Measurements from ENCODE around the gene THAP3. TPM values are rescaled to one million over a fixed set of nuclear protein-coding genes. Genes with fewer than 3 reads are reported as not detected.

Gene THAP3
- total RNA-seq, 2 experiments from 2014 or later: 23.7 to 24.1 TPM

GRCh38 chr1:6584126-6585080, 40.3 kb upstream of the THAP3 start:
- no peak for DNase-seq
- Mint-ChIP-seq H3K27me3 (no peaks in the 10 kb centered on the region), H3K4me3 (no peak overlapping the region), H3K9me3 (no peaks in the 10 kb centered on the region), H3K27ac (no peak overlapping the region), H3K4me1 (peaks cover 39% of the 10 kb centered on the region), H3K36me3 (ENCODE audit: low read depth) (peaks cover 13% of the 10 kb centered on the region)
- POLR2A ChIA-PET: no interaction called here
- CTCF ChIA-PET: interaction anchor here (0.6 to 1.1 kb wide), 2 partner anchors 19 to 94 kb away, joined by 5 read pairs; no protein-coding TSS in a partner anchor

GRCh38 chr1:6585081-6585722, 39.5 kb upstream of the THAP3 start:
- ChIA-PET CTCF (no interaction called here), POLR2A (interaction anchor here (1.2 kb wide), 1 partner anchor 18 kb away, joined by 5 read pairs; the partner anchor contains the start of gene KLHL21)
- H3K4me1 Mint-ChIP-seq: peaks cover 34% of the 10 kb centered on the region
- no peak for DNase-seq
- no peak overlapping the region for H3K27ac Mint-ChIP-seq
- no peaks in the 10 kb centered on the region for H3K27me3 Mint-ChIP-seq
- no peak overlapping the region for H3K4me3 Mint-ChIP-seq
- H3K36me3 Mint-ChIP-seq (ENCODE audit: low read depth): peaks cover 18% of the 10 kb centered on the region
- H3K9me3 Mint-ChIP-seq: no peaks in the 10 kb centered on the region

GRCh38 chr1:6585841-6586240, 38.8 kb upstream of the THAP3 start:
- ChIA-PET CTCF (no interaction called here), POLR2A (interaction anchor here (1.2 to 1.8 kb wide), 2 partner anchors 14 to 17 kb away, joined by 4 to 5 read pairs; partner anchors contain the start of gene KLHL21)
- DNase-seq: no peak
- Mint-ChIP-seq H3K27me3 (no peaks in the 10 kb centered on the region), H3K4me3 (no peak overlapping the region), H3K27ac (no peak overlapping the region), H3K4me1 (peaks cover 29% of the 10 kb centered on the region), H3K36me3 (ENCODE audit: low read depth) (peaks cover 20% of the 10 kb centered on the region), H3K9me3 (no peaks in the 10 kb centered on the region)

- peaks cover 29% of the 10 kb centered on the region for H3K4me1 Mint-ChIP-seq
- no peaks in the 10 kb centered on the region for H3K9me3 Mint-ChIP-seq
- H3K27me3 Mint-ChIP-seq: no peaks in the 10 kb centered on the region
- no peak overlapping the region for H3K27ac Mint-ChIP-seq
- DNase-seq: no peak
- ChIA-PET POLR2A (interaction anchor here (1.2 to 1.8 kb wide), 2 partner anchors 14 to 17 kb away, joined by 4 to 5 read pairs; partner anchors contain the start of gene KLHL21), CTCF (no interaction called here)
- H3K36me3 Mint-ChIP-seq (ENCODE audit: low read depth): peaks cover 20% of the 10 kb centered on the region
- no peak overlapping the region for H3K4me3 Mint-ChIP-seq
These were observed 38.3 kb upstream of the THAP3 start for GRCh38 chr1:6586404-6586816.

GRCh38 chr1:6587261-6588005, 37.2 kb upstream of the THAP3 start:
- H3K9me3 Mint-ChIP-seq: no peaks in the 10 kb centered on the region
- ChIA-PET POLR2A (interaction anchor here (1.0 to 1.8 kb wide), 2 partner anchors 13 to 52 kb away, joined by 3 to 4 read pairs; no protein-coding TSS in a partner anchor), CTCF (interaction anchor here (0.6 kb wide), 1 partner anchor 67 kb away, joined by 5 read pairs; no protein-coding TSS in a partner anchor)
- H3K4me1 Mint-ChIP-seq: peaks cover 28% of the 10 kb centered on the region
- peak overlapping the region; percentile 19 for H3K27ac Mint-ChIP-seq
- no peak for DNase-seq
- no peak overlapping the region for H3K4me3 Mint-ChIP-seq
- H3K36me3 Mint-ChIP-seq (ENCODE audit: low read depth): peaks cover 21% of the 10 kb centered on the region
- H3K27me3 Mint-ChIP-seq: no peaks in the 10 kb centered on the region

GRCh38 chr1:6588128-6588892, 36.4 kb upstream of the THAP3 start:
- Mint-ChIP-seq H3K36me3 (ENCODE audit: low read depth) (peaks cover 22% of the 10 kb centered on the region), H3K27ac (no peak overlapping the region), H3K9me3 (no peaks in the 10 kb centered on the region), H3K4me1 (peaks cover 29% of the 10 kb centered on the region), H3K4me3 (no peak overlapping the region), H3K27me3 (no peaks in the 10 kb centered on the region)
- POLR2A ChIA-PET: interaction anchor here (1.1 to 2.4 kb wide), 4 partner anchors 8 to 13 kb away, joined by 4 to 10 read pairs (median 6); partner anchors contain the start of gene ZBTB48
- CTCF ChIA-PET: no interaction called here
- DNase-seq: no peak

GRCh38 chr1:6588893-6589520, 35.7 kb upstream of the THAP3 start:
- H3K27ac Mint-ChIP-seq: no peak overlapping the region
- peaks cover 25% of the 10 kb centered on the region for H3K36me3 Mint-ChIP-seq (ENCODE audit: low read depth)
- DNase-seq: no peak
- no peak overlapping the region for H3K4me3 Mint-ChIP-seq
- no peaks in the 10 kb centered on the region for H3K9me3 Mint-ChIP-seq
- ChIA-PET POLR2A (interaction anchor here (1.1 to 2.4 kb wide), 4 partner anchors 9 to 13 kb away, joined by 4 to 10 read pairs (median 6); partner anchors contain the start of gene ZBTB48), CTCF (interaction anchor here (0.9 kb wide), 1 partner anchor 11 kb away, joined by 4 read pairs; no protein-coding TSS in a partner anchor)
- H3K4me1 Mint-ChIP-seq: peaks cover 32% of the 10 kb centered on the region
- no peaks in the 10 kb centered on the region for H3K27me3 Mint-ChIP-seq

GRCh38 chr1:6590046-6590445, 34.6 kb upstream of the THAP3 start:
- no peak for DNase-seq
- H3K27me3 Mint-ChIP-seq: no peaks in the 10 kb centered on the region
- ChIA-PET POLR2A (interaction anchor here (1.4 to 2.4 kb wide), 3 partner anchors 10 to 12 kb away, joined by 6 to 10 read pairs (median 7); partner anchors contain the start of gene ZBTB48), CTCF (interaction anchor here (0.9 kb wide), 1 partner anchor 10 kb away, joined by 4 read pairs; no protein-coding TSS in a partner anchor)
- H3K9me3 Mint-ChIP-seq: no peaks in the 10 kb centered on the region
- peak overlapping the region; percentile 31 for H3K27ac Mint-ChIP-seq
- peaks cover 23% of the 10 kb centered on the region for H3K4me1 Mint-ChIP-seq
- no peak overlapping the region for H3K4me3 Mint-ChIP-seq
- peaks cover 34% of the 10 kb centered on the region for H3K36me3 Mint-ChIP-seq (ENCODE audit: low read depth)

GRCh38 chr1:6591222-6591621, 33.4 kb upstream of the THAP3 start:
- H3K27ac Mint-ChIP-seq: peak overlapping the region; percentile 16

GRCh38 chr1:6591644-6592043, 33.0 kb upstream of the THAP3 start:
- no peaks in the 10 kb centered on the region for H3K27me3 Mint-ChIP-seq
- peaks cover 49% of the 10 kb centered on the region for H3K36me3 Mint-ChIP-seq (ENCODE audit: low read depth)
- no peaks in the 10 kb centered on the region for H3K9me3 Mint-ChIP-seq
- peaks cover 33% of the 10 kb centered on the region for H3K4me1 Mint-ChIP-seq
- POLR2A ChIA-PET: interaction anchor here (1.9 to 2.3 kb wide), 2 partner anchors 10 to 12 kb away, joined by 7 to 10 read pairs; no protein-coding TSS in a partner anchor
- CTCF ChIA-PET: interaction anchor here (1.3 kb wide), 1 partner anchor 10 kb away, joined by 4 read pairs; no protein-coding TSS in a partner anchor
- no peak overlapping the region for H3K27ac Mint-ChIP-seq
- H3K4me3 Mint-ChIP-seq: no peak overlapping the region
- DNase-seq: no peak

More at GRCh38 chr1:6591222-6591621, 33.4 kb upstream of the THAP3 start:
- H3K27me3 Mint-ChIP-seq: no peaks in the 10 kb centered on the region
- ChIA-PET CTCF (interaction anchor here (1.3 kb wide), 1 partner anchor 11 kb away, joined by 4 read pairs; no protein-coding TSS in a partner anchor), POLR2A (interaction anchor here (1.9 to 2.3 kb wide), 2 partner anchors 9 to 12 kb away, joined by 7 to 10 read pairs; no protein-coding TSS in a partner anchor)
- H3K4me3 Mint-ChIP-seq: no peak overlapping the region
- H3K9me3 Mint-ChIP-seq: no peaks in the 10 kb centered on the region
- peaks cover 46% of the 10 kb centered on the region for H3K36me3 Mint-ChIP-seq (ENCODE audit: low read depth)
- peaks cover 29% of the 10 kb centered on the region for H3K4me1 Mint-ChIP-seq
- peak; percentile 28 for DNase-seq

GRCh38 chr1:6592441-6592840, 32.2 kb upstream of the THAP3 start:
- Mint-ChIP-seq H3K4me1 (peaks cover 35% of the 10 kb centered on the region), H3K36me3 (ENCODE audit: low read depth) (peaks cover 53% of the 10 kb centered on the region), H3K27ac (peak overlapping the region; percentile 9), H3K27me3 (no peaks in the 10 kb centered on the region), H3K4me3 (no peak overlapping the region), H3K9me3 (no peaks in the 10 kb centered on the region)
- no peak for DNase-seq
- ChIA-PET POLR2A (interaction anchor here (0.5 to 2.3 kb wide), 3 partner anchors 11 to 13 kb away, joined by 3 to 10 read pairs (median 7); partner anchors contain the start of gene ZBTB48), CTCF (no interaction called here)

Measured in activated CD4-positive, alpha-beta memory T cell treated with anti-CD3 and anti-CD28 coated beads, Interleukin-2, amount 10 ng/mL, durations not matched to agents 7 days and 5 days (primary cell).